Neural crest cell (in vitro differentiated cells): ENCODE data around the gene FGB. TPM values are rescaled to one million over a fixed set of nuclear protein-coding genes. Genes with fewer than 3 reads are reported as not detected.

Experiments used
- DNase-seq: peaks from one replicate; pipeline ENCODE4 v3.0.0; 2021; ENCODE audit warnings: low read depth, mixed read lengths, low spot score
- H3K27ac Mint-ChIP-seq: one replicate; pipeline ENCODE4 v1.8.0; 2021; ENCODE audit warnings: mild to moderate bottlenecking, mixed read lengths; ENCODE audit not compliant: unreplicated experiment
- H3K27me3 Mint-ChIP-seq: 2 replicates; pipeline ENCODE4 v1.8.0; 2021; ENCODE audit warnings: low read depth, mild to moderate bottlenecking, mixed read lengths
- H3K36me3 Mint-ChIP-seq: 2 replicates; pipeline ENCODE4 v1.8.0; 2021; ENCODE audit warnings: low read depth, mild to moderate bottlenecking, mixed read lengths
- H3K4me1 Mint-ChIP-seq: 2 replicates; pipeline ENCODE4 v1.8.0; 2021; ENCODE audit warnings: mixed read lengths
- H3K4me3 Mint-ChIP-seq: one replicate; pipeline ENCODE4 v1.8.0; 2021; ENCODE audit warnings: mild to moderate bottlenecking, mixed read lengths
- H3K9me3 Mint-ChIP-seq: 2 replicates; pipeline ENCODE4 v1.8.0; 2021; ENCODE audit warnings: mixed read lengths
- total RNA-seq: library from RNA; stranded (reverse); gene quantifications from 2 replicates; pipeline ENCODE4 v1.2.1, GENCODE V29; 2021
- TF ChIP-seq, protein P1 (sequence below): fragments of 200-600 bp; sonication (generic); conservative IDR thresholded peaks from 2 replicates; pipeline ENCODE4 v1.5.0; 2021; ENCODE audit warnings: antibody characterized with exemption, mild to moderate bottlenecking

FGB gene
- total RNA-seq, 1 donor from 2014 or later = not detected

DNA sequence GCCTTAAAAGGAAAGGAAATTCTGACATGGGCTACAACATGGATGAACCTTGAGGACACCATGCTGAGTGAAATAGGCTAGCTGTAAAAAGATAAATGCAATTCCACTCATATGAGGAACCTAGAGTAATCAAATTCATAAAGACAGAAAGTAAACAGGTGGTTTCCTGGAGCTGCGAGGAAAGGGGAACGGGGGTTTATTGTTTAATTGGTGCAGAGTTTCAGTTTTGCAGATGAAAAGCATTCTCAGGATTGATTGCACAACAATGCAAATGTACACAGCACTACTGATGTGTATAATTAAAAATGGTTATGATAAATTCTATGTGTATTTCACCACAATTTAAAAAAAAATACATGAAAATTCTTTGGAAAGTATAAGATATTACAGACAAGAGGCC lies 36.7 kb upstream of the FGB start:
- peaks cover 13% of the 10 kb centered on the region for H3K4me1 Mint-ChIP-seq
- H3K4me3 Mint-ChIP-seq = no peak overlapping the region
- no peak overlapping the region for H3K27ac Mint-ChIP-seq
- no peaks in the 10 kb centered on the region for H3K36me3 Mint-ChIP-seq
- TF ChIP-seq, protein P1, sequence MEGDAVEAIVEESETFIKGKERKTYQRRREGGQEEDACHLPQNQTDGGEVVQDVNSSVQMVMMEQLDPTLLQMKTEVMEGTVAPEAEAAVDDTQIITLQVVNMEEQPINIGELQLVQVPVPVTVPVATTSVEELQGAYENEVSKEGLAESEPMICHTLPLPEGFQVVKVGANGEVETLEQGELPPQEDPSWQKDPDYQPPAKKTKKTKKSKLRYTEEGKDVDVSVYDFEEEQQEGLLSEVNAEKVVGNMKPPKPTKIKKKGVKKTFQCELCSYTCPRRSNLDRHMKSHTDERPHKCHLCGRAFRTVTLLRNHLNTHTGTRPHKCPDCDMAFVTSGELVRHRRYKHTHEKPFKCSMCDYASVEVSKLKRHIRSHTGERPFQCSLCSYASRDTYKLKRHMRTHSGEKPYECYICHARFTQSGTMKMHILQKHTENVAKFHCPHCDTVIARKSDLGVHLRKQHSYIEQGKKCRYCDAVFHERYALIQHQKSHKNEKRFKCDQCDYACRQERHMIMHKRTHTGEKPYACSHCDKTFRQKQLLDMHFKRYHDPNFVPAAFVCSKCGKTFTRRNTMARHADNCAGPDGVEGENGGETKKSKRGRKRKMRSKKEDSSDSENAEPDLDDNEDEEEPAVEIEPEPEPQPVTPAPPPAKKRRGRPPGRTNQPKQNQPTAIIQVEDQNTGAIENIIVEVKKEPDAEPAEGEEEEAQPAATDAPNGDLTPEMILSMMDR = no peak
- peaks cover 3% of the 10 kb centered on the region for H3K27me3 Mint-ChIP-seq
- H3K9me3 Mint-ChIP-seq = no peaks in the 10 kb centered on the region
- DNase-seq = no peak

DNA sequence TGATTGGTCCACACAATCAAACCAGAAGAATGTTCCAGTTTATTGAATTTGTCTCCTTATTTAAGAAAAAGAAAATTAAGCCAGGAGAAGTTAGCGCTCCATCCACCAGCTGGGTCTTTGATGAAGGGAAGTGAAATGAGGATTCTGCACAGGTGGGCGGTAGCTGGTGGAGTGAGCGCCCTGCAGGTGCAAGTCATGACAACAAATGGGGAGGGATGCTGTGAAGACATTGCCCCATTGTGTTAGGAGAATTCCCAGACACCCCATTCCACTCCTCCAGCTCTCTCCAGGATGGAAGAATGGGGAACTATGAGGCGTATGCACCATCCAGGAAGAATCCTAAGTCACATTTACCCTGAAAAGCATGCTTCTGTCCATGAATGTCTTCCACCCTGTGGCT lies 35.5 kb upstream of the FGB start:
- no peak overlapping the region for H3K27ac Mint-ChIP-seq
- no peak for DNase-seq
- TF ChIP-seq, protein P1 = no peak
- H3K36me3 Mint-ChIP-seq = no peaks in the 10 kb centered on the region
- H3K4me3 Mint-ChIP-seq = no peak overlapping the region
- H3K27me3 Mint-ChIP-seq = peaks cover 3% of the 10 kb centered on the region
- no peaks in the 10 kb centered on the region for H3K9me3 Mint-ChIP-seq
- H3K4me1 Mint-ChIP-seq = peaks cover 9% of the 10 kb centered on the region

DNA sequence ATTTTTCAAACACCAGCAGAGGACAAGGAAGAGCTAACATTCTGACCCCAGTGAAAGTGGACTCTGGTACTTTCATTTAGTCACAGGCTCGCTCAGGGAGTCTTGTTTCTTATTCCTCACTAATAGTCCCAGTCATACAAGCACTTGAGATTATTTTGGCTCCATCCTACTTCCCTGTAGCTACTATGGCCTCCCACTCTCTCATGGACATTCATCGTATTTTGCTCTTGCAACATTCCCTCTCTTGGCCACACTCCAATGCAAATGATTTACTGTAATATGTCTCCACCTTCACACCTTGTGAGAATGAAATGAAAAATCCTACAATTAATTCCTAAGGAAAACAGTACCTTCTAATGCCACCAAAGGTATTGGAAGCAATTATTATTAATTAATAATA lies 33.9 kb upstream of the FGB start:
- no peaks in the 10 kb centered on the region for H3K36me3 Mint-ChIP-seq
- TF ChIP-seq, protein P1 = no peak
- no peak for DNase-seq
- no peak overlapping the region for H3K4me3 Mint-ChIP-seq
- no peak overlapping the region for H3K27ac Mint-ChIP-seq
- H3K27me3 Mint-ChIP-seq = peaks cover 3% of the 10 kb centered on the region
- no peaks in the 10 kb centered on the region for H3K9me3 Mint-ChIP-seq
- peaks cover 9% of the 10 kb centered on the region for H3K4me1 Mint-ChIP-seq

DNA sequence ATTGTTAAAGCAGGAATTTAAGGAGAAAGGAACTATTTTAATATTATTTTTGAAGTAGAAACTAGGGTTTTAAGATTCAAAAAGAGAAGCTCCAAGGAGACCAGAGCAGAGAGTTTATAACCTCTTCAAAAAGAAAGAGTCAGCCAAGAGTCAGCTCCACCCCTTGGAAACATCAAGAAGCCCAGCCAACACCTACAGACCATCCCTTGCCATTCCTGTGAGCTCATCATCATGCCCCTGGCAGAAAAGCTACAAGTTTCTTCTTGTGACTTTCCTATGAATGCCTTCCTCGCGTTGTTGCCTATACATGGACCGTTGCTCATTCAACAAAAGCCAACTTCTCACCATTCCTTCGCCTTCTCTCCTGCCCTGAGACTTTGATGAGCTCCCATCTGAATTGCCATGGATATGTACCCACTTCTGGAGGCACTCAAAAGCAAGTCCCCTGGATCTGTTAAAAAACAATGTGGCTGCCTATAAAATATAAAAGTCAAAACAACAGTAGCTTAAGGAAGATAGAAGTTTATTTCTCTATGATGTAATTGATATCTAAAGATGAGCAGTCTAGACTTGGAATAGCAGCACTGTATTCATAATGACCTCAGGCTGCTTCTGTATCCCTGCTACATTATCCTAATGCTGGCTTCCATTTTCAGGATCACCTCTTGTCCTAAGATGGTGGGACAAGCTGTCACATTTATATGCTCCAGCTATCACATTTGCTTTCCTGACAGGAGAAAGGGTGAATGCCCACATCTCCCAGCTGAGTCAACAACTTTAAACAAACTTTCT lies 32.9 kb upstream of the FGB start:
- Mint-ChIP-seq H3K27ac (no peak overlapping the region), H3K9me3 (no peaks in the 10 kb centered on the region), H3K4me3 (no peak overlapping the region), H3K4me1 (peaks cover 7% of the 10 kb centered on the region), H3K36me3 (no peaks in the 10 kb centered on the region), H3K27me3 (peaks cover 3% of the 10 kb centered on the region)
- TF ChIP-seq, protein P1 = no peak
- no peak for DNase-seq

DNA sequence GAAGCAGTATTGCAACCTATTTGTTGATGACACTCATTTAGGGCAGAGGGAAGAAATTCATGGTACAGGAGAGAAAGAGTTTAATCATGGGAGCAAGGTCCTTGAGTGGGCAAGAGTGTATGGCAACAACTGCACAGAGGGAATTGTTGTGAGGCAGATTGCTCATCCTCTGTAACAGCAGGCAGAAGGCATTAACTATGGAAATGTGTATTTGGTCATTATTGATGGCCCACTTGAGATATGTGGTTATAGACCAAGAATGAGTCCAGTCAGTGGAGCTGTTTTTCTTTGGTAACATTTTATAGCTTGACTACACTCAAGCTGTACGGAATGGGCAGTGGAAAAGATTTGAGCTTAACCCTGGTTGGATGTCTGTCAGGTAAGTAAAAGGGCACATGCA lies 28.5 kb upstream of the FGB start:
- H3K27me3 Mint-ChIP-seq = no peaks in the 10 kb centered on the region
- TF ChIP-seq, protein P1 = no peak
- no peak overlapping the region for H3K4me3 Mint-ChIP-seq
- no peak overlapping the region for H3K27ac Mint-ChIP-seq
- H3K4me1 Mint-ChIP-seq = no peaks in the 10 kb centered on the region
- H3K36me3 Mint-ChIP-seq = peaks cover 4% of the 10 kb centered on the region
- H3K9me3 Mint-ChIP-seq = no peaks in the 10 kb centered on the region
- DNase-seq = no peak
